H9 (cell line): ENCODE measurements around the gene ODF4. TPM values are rescaled to one million over a fixed set of nuclear protein-coding genes. Genes with fewer than 3 reads are reported as not detected.

ENCODE experiments used
- DNase-seq: peaks from one replicate; pipeline ENCODE4 v3.0.0-alpha.2; 2017
- H2AFZ ChIP-seq: one replicate; pipeline ENCODE4 v1.6.1; 2013; ENCODE audit warnings: mild to moderate bottlenecking, low read length, control low read depth, moderate library complexity
- H2AK5ac ChIP-seq: 2 replicates; pipeline ENCODE4 v1.6.1; 2013; ENCODE audit warnings: low read length, control low read depth, mixed read lengths; ENCODE audit not compliant: insufficient read length
- H2BK120ac ChIP-seq: one replicate; pipeline ENCODE4 v1.6.1; 2013; ENCODE audit warnings: low read depth, mild to moderate bottlenecking, low read length, control low read depth, inconsistent platforms; ENCODE audit not compliant: poor library complexity, severe bottlenecking
- H2BK12ac ChIP-seq: 2 replicates; pipeline ENCODE4 v1.6.1; 2013; ENCODE audit warnings: low read length, control low read depth, mixed read lengths, low read depth; ENCODE audit not compliant: insufficient read length
- H2BK15ac ChIP-seq: 2 replicates; pipeline ENCODE4 v1.6.1; 2013; ENCODE audit warnings: low read depth, low read length, control low read depth
- H2BK20ac ChIP-seq: one replicate; pipeline ENCODE4 v1.6.1; 2013; ENCODE audit warnings: low read depth, mild to moderate bottlenecking, low read length, control low read depth, inconsistent platforms; ENCODE audit not compliant: poor library complexity, severe bottlenecking
- H2BK5ac ChIP-seq: 2 replicates; pipeline ENCODE4 v1.6.1; 2013; ENCODE audit warnings: low read length, control low read depth, mixed read lengths; ENCODE audit not compliant: insufficient read length
- H3K14ac ChIP-seq: 2 replicates; pipeline ENCODE4 v1.6.1; 2013; ENCODE audit warnings: low read length, control low read depth; ENCODE audit not compliant: insufficient read depth
- H3K18ac ChIP-seq: 2 replicates; pipeline ENCODE4 v1.6.1; 2013; ENCODE audit warnings: low read depth, mild to moderate bottlenecking, mixed read lengths, low read length, control low read depth; ENCODE audit not compliant: insufficient read length
- H3K23ac ChIP-seq: 2 replicates; pipeline ENCODE4 v1.6.1; 2013; ENCODE audit warnings: low read length, control low read depth, mixed read lengths, low read depth; ENCODE audit not compliant: insufficient read length
- H3K23me2 ChIP-seq: 2 replicates; pipeline ENCODE4 v1.6.1; 2013; ENCODE audit warnings: low read depth, mild to moderate bottlenecking, mixed read lengths, low read length, control low read depth; ENCODE audit not compliant: insufficient read length, poor library complexity, severe bottlenecking
- H3K27ac ChIP-seq: 2 replicates; pipeline ENCODE4 v1.5.1; 2013; ENCODE audit warnings: low read length, control low read depth, mixed read lengths, low read depth; ENCODE audit not compliant: insufficient read length
- H3K27me3 ChIP-seq: 2 replicates; pipeline ENCODE4 v1.6.1; 2013; ENCODE audit warnings: low read length, control low read depth, inconsistent platforms; ENCODE audit not compliant: insufficient read depth
- H3K4ac ChIP-seq: 2 replicates; pipeline ENCODE4 v1.6.1; 2013; ENCODE audit warnings: low read depth, mild to moderate bottlenecking, control low read depth, inconsistent platforms, low read length, moderate library complexity
- H3K4me1 ChIP-seq: 2 replicates; pipeline ENCODE4 v1.6.1; 2013; ENCODE audit warnings: low read length, control low read depth, inconsistent platforms; ENCODE audit not compliant: insufficient read depth
- H3K4me2 ChIP-seq: 2 replicates; pipeline ENCODE4 v1.6.1; 2013; ENCODE audit warnings: low read length, control low read depth, mixed read lengths; ENCODE audit not compliant: insufficient read length, insufficient read depth
- H3K56ac ChIP-seq: 2 replicates; pipeline ENCODE4 v1.6.1; 2013; ENCODE audit warnings: low read depth, mild to moderate bottlenecking, mixed read lengths, low read length, control low read depth; ENCODE audit not compliant: insufficient read length
- H3K79me1 ChIP-seq: 2 replicates; pipeline ENCODE4 v1.6.1; 2013; ENCODE audit warnings: low read depth, mild to moderate bottlenecking, moderate library complexity, low read length, control low read depth, inconsistent platforms; ENCODE audit not compliant: insufficient read depth, poor library complexity, severe bottlenecking
- H3K79me2 ChIP-seq: 2 replicates; pipeline ENCODE4 v1.6.1; 2013; ENCODE audit warnings: low read length, control low read depth, inconsistent platforms; ENCODE audit not compliant: insufficient read depth
- H3K9ac ChIP-seq: 2 replicates; pipeline ENCODE4 v1.6.1; 2013; ENCODE audit warnings: low read length, control low read depth, mixed read lengths; ENCODE audit not compliant: insufficient read length; ENCODE audit errors: extremely low read depth
- H3K9me3 ChIP-seq: one replicate; pipeline ENCODE4 v1.6.1; 2013; ENCODE audit warnings: low read depth, low read length, inconsistent platforms; ENCODE audit not compliant: control insufficient read depth
- H3T11ph ChIP-seq: one replicate; pipeline ENCODE4 v1.6.1; 2013; ENCODE audit warnings: mild to moderate bottlenecking, low read length, control low read depth, inconsistent platforms
- H4K20me1 ChIP-seq: one replicate; pipeline ENCODE4 v1.6.1; 2013; ENCODE audit not compliant: control insufficient read depth, insufficient read length, insufficient read depth
- H4K5ac ChIP-seq: 2 replicates; pipeline ENCODE4 v1.6.1; 2013; ENCODE audit warnings: low read depth, mild to moderate bottlenecking, mixed read lengths, low read length, control low read depth; ENCODE audit not compliant: insufficient read length
- H4K8ac ChIP-seq: replicated peaks from 2 replicates; pipeline ENCODE4 v1.6.1; 2013; ENCODE audit warnings: low read length, control low read depth, mixed read lengths, low read depth; ENCODE audit not compliant: insufficient read length
- H4K91ac ChIP-seq: 2 replicates; pipeline ENCODE4 v1.6.1; 2013; ENCODE audit warnings: low read depth, mild to moderate bottlenecking, moderate library complexity, mixed read lengths, low read length, control low read depth; ENCODE audit not compliant: insufficient read length
- H3K27ac Mint-ChIP-seq, 3 experiments: 2 replicates in 2 of 3; 3 replicates in 1 of 3; pipeline ENCODE4 v1.8.0; 2020 to 2021; ENCODE audit warnings: mixed read lengths in 3 of 3, mild to moderate bottlenecking in 1 of 3, moderate library complexity in 1 of 3
- H3K27me3 Mint-ChIP-seq: 2 replicates; pipeline ENCODE4 v1.8.0; 2021; ENCODE audit warnings: low read depth, mild to moderate bottlenecking, moderate library complexity, mixed read lengths
- H3K36me3 Mint-ChIP-seq, 3 experiments: 2 replicates in 2 of 3; 3 replicates in 1 of 3; pipeline ENCODE4 v1.8.0; 2020 to 2021; ENCODE audit warnings: low read depth in 3 of 3, mixed read lengths in 3 of 3; ENCODE audit not compliant: insufficient read depth in 1 of 3
- H3K4me1 Mint-ChIP-seq, 2 experiments: 2 replicates each; pipeline ENCODE4 v1.8.0; 2020; ENCODE audit warnings: mixed read lengths in 2 of 2
- H3K4me3 Mint-ChIP-seq, 2 experiments: 2 replicates in 1 of 2; 3 replicates in 1 of 2; pipeline ENCODE4 v1.8.0; 2020 to 2021; ENCODE audit warnings: mild to moderate bottlenecking in 2 of 2, mixed read lengths in 2 of 2, moderate library complexity in 1 of 2
- H3K9me3 Mint-ChIP-seq, 2 experiments: 2 replicates in 1 of 2; 3 replicates in 1 of 2; pipeline ENCODE4 v1.8.0; 2020; ENCODE audit warnings: mild to moderate bottlenecking in 2 of 2, mixed read lengths in 2 of 2, moderate library complexity in 1 of 2
- CTCF ChIP-seq: fragments of 200-600 bp; sonication (generic); conservative IDR thresholded peaks from 3 replicates; pipeline ENCODE4 v1.8.0; 2021; ENCODE audit warnings: antibody characterized with exemption, mild to moderate bottlenecking
- WGBS: extraction: QIAGEN DNeasy Blood & Tissue Kit; methylation state at CpG from one replicate; pipeline ENCODE4 v1.1.7; 2013; ENCODE audit warnings: missing lambda C conversion rate, low lambda C conversion rate, mixed read lengths; ENCODE audit not compliant: insufficient read length; ENCODE audit errors: extremely low coverage; 5-methylcytosine and 5-hydroxymethylcytosine counted together
- total RNA-seq: library from RNA; stranded (reverse); gene quantifications from 2 replicates; pipeline ENCODE4 v1.2.1, GENCODE V29; 2021

ODF4 gene
- total RNA-seq, 1 experiment from 2014 or later: not detected

GRCh38 chr17:8310601-8311123 lies 29.0 kb upstream of the ODF4 start:
- Histone ChIP-seq H3K79me1 (no peaks in the 10 kb centered on the region), H2BK15ac (no peak overlapping the region), H2BK20ac (no peak overlapping the region), H3K4ac (no peak overlapping the region), H3K23ac (no peak overlapping the region), H4K8ac (no peak overlapping the region), H3K27me3 (no peaks in the 10 kb centered on the region; the same call in 1 of the 2 replicates), H2AFZ (no peak overlapping the region), H3K79me2 (no peaks in the 10 kb centered on the region), H3K14ac (no peak overlapping the region; the same call in 1 of the 2 replicates), H2AK5ac (no peak overlapping the region), H2BK5ac (no peak overlapping the region), H3K56ac (no peak overlapping the region), H2BK120ac (no peak overlapping the region), H2BK12ac (no peak overlapping the region), H3T11ph (no peak overlapping the region), H4K20me1 (no peaks in the 10 kb centered on the region), H3K9me3 (no peaks in the 10 kb centered on the region), H3K18ac (no peak overlapping the region), H3K9ac (no peak overlapping the region), H4K91ac (no peak overlapping the region), H3K4me1 (no peaks in the 10 kb centered on the region), H3K4me2 (no peak overlapping the region), H3K23me2 (peaks cover 10% of the 10 kb centered on the region), H3K27ac (no peak overlapping the region), H4K5ac (no peak overlapping the region)
- peaks cover 22 to 37% of the 10 kb centered on the region in 2 experiments for H3K4me1 Mint-ChIP-seq
- peaks cover 24% of the 10 kb centered on the region for H3K27me3 Mint-ChIP-seq
- DNase-seq: no peak
- WGBS: no CpG with 5 or more reads among the region's 10 CpGs
- no peaks in the 10 kb centered on the region; a peak in 1 of 5 replicates for H3K9me3 Mint-ChIP-seq
- H3K4me3 Mint-ChIP-seq: no peak overlapping the region; a peak in 1 of 5 replicates
- no peaks in the 10 kb centered on the region for H3K36me3 Mint-ChIP-seq
- no peak for TF ChIP-seq CTCF
- H3K27ac Mint-ChIP-seq: peak overlapping the region in 1 of 3 experiments; percentile 83; a peak in 1 of 7 replicates
